NOMO-1 treated with DMSO at 0.1 percent for 48 hours (cell line): ENCODE measurements around the gene PLXNB3.

Experiments
- DNase-seq: peaks from one replicate; lab custom pipeline; 2025; ENCODE audit not compliant: unreplicated experiment; lab: John Stamatoyannopoulos, UW

PLXNB3 gene

GRCh38 chrX:153784325-153784967, 20.4 kb downstream of the PLXNB3 start:
- DNase-seq: no peak

GRCh38 chrX:153786669-153787068, 22.6 kb downstream of the PLXNB3 start:
- no peak for DNase-seq

- no peak for DNase-seq
Observed at GRCh38 chrX:153789654-153790053, 25.6 kb downstream of the PLXNB3 start.

GRCh38 chrX:153791104-153791852, 27.2 kb downstream of the PLXNB3 start:
- no peak for DNase-seq

- no peak for DNase-seq
Observed at GRCh38 chrX:153792368-153792767, 28.3 kb downstream of the PLXNB3 start.

GRCh38 chrX:153793291-153793690, 29.2 kb downstream of the PLXNB3 start:
- peak; percentile 29 for DNase-seq

GRCh38 chrX:153794018-153794896, 30.2 kb downstream of the PLXNB3 start, which contains the start of the genes IDH3G and SSR4:
Gene IDH3G, minus strand, starts transcription at chrX:153794375. Its CDS starts 49 bp downstream, at chrX:153794326.
Gene SSR4, plus strand, starts transcription at chrX:153794668. Its CDS starts 20 bp downstream, at chrX:153794688.
- DNase-seq: peak; percentile 92

- DNase-seq: no peak
Observed at GRCh38 chrX:153794897-153795816, 31.1 kb downstream of the PLXNB3 start.

- no peak for DNase-seq
Observed at GRCh38 chrX:153797415-153798015, 33.5 kb downstream of the PLXNB3 start.

GRCh38 chrX:153799326-153799725, 35.3 kb downstream of the PLXNB3 start:
- DNase-seq: no peak

- no peak for DNase-seq
Observed at GRCh38 chrX:153800177-153800722, 36.2 kb downstream of the PLXNB3 start.

GRCh38 chrX:153800746-153801145, 36.7 kb downstream of the PLXNB3 start:
- DNase-seq: no peak

GRCh38 chrX:153801669-153802068, 37.6 kb downstream of the PLXNB3 start:
- no peak for DNase-seq

GRCh38 chrX:153802513-153803045, 38.5 kb downstream of the PLXNB3 start:
- DNase-seq: no peak

GRCh38 chrX:153803211-153804099, 39.4 kb downstream of the PLXNB3 start:
- no peak for DNase-seq

GRCh38 chrX:153804100-153804595, 40.1 kb downstream of the PLXNB3 start:
- DNase-seq: no peak

GRCh38 chrX:153804621-153805020, 40.6 kb downstream of the PLXNB3 start:
- DNase-seq: no peak

- no peak for DNase-seq
Observed at GRCh38 chrX:153805436-153805835, 41.4 kb downstream of the PLXNB3 start.
